Esophagus squamous epithelium (tissue), 4 donors: ENCODE measurements around the gene CRADD.

Experiments used
- POLR2A ChIP-seq, 4 donors: fragments of 450-650 bp; IDR thresholded peaks; one replicate each; pipeline ENCODE4 v1.6.1; 2017; ENCODE audit warnings: antibody characterized with exemption in 4 of 4, mild to moderate bottlenecking in 4 of 4, moderate library complexity in 3 of 4
- TF ChIP-seq, protein P1 (sequence below), 6 experiments: fragments of 450-650 bp in 4 of 6; fragments of 200-600 bp in 2 of 6; sonication (generic) in 2 of 6; IDR thresholded peaks; one replicate each; pipeline ENCODE4 v1.5.1; 2016 to 2019; ENCODE audit warnings: antibody characterized with exemption in 6 of 6, mild to moderate bottlenecking in 4 of 6, moderate library complexity in 4 of 6

DNA sequence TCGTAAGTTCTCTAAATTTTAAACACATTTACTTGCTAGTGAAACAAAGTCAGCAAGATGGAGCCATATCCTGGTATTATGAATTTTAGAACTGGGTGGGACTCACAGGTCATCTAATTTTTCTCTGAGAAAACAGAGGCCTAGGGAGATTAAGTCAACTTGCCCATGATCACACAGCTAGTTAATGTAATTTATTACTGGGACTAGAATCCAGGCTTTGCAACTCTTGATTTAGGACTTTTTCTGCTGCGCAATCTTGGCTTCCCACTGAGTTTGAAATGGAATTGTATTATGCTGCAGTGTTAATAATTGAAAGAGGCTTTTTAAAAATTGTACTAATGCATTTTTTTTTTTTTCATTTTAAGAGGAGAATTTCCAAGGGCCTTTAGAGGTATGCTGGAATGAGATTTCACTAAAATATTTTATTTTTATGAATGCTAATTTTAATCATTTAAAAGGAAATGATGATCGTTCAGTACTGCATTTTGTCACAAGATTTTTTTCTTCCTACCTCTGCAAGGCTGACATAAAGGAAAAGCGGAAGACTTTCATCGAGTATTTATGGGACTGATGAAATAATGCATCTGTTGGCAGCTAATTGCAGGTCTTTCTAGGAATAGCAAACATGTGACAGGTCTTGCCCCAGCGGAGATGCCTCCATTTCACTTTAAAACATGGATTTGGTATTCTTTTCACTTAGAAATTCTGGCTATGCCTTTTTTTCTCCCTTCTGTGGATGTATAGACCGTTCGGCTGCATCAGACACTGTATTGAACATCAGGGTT is 9.6 kb downstream of the CRADD start:
- TF ChIP-seq, protein P1, sequence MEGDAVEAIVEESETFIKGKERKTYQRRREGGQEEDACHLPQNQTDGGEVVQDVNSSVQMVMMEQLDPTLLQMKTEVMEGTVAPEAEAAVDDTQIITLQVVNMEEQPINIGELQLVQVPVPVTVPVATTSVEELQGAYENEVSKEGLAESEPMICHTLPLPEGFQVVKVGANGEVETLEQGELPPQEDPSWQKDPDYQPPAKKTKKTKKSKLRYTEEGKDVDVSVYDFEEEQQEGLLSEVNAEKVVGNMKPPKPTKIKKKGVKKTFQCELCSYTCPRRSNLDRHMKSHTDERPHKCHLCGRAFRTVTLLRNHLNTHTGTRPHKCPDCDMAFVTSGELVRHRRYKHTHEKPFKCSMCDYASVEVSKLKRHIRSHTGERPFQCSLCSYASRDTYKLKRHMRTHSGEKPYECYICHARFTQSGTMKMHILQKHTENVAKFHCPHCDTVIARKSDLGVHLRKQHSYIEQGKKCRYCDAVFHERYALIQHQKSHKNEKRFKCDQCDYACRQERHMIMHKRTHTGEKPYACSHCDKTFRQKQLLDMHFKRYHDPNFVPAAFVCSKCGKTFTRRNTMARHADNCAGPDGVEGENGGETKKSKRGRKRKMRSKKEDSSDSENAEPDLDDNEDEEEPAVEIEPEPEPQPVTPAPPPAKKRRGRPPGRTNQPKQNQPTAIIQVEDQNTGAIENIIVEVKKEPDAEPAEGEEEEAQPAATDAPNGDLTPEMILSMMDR (IDR thresholded peaks at IDR 0.05) = no peak
- no peak for TF ChIP-seq POLR2A (IDR thresholded peaks at IDR 0.05)
